Measurements from ENCODE around the gene CHIT1. TPM values are rescaled to one million over a fixed set of nuclear protein-coding genes. Genes with fewer than 3 reads are reported as not detected.
A peak's percentile ranks its signal among the peaks of the same experiment; 100 is the strongest.

The CHIT1 gene
- total RNA-seq = under 0.01 TPM in 1 of 2 replicates, not detected in the other

- TF ChIP-seq CTCF (IDR thresholded peaks at IDR 0.05; ENCODE audit: extremely low read depth, low read depth, low read length) = no peak
- no peak within 1 kb of the TSS for H3K27ac ChIP-seq (ENCODE audit: low read depth, low read length)
- no peaks in the 10 kb centered on the region for H3K79me2 ChIP-seq (ENCODE audit: insufficient read depth, low read length)
- no peak within 1 kb of the TSS for H3K4me3 ChIP-seq (ENCODE audit: insufficient read depth, low read length)
- DNase-seq (ENCODE audit: insufficient read length, low spot score, missing footprints) = peak; percentile 58
- H3K4me2 ChIP-seq (ENCODE audit: insufficient read depth, low read length) = no peak within 1 kb of the TSS
- H3K9me3 ChIP-seq (ENCODE audit: low read depth, low read length) = no peaks in the 10 kb centered on the region
- H2AFZ ChIP-seq (ENCODE audit: low read length) = no peak within 1 kb of the TSS
- no peaks in the 10 kb centered on the region for H3K4me1 ChIP-seq (ENCODE audit: insufficient read depth, low read length)
- H3K36me3 ChIP-seq (ENCODE audit: insufficient read depth, low read length) = no peaks in the 10 kb centered on the region
- H4K20me1 ChIP-seq (ENCODE audit: insufficient read depth, low read length) = no peaks in the 10 kb centered on the region
- H3K27me3 ChIP-seq (ENCODE audit: insufficient read depth, low read length) = peaks cover 38% of the 10 kb centered on the region
Measured at GRCh38 chr1:203229471-203230135, at the start of gene CHIT1. Gene CHIT1, minus strand, starts transcription at chr1:203229673. Its CDS starts 37 bp downstream, at chr1:203229636.

- Histone ChIP-seq H3K9me3 (ENCODE audit: low read depth, low read length) (no peaks in the 10 kb centered on the region), H3K27ac (ENCODE audit: low read depth, low read length) (peak overlapping the region; percentile 59), H3K4me1 (ENCODE audit: insufficient read depth, low read length) (peaks cover 17% of the 10 kb centered on the region), H3K4me3 (ENCODE audit: insufficient read depth, low read length) (peak overlapping the region; percentile 65), H3K36me3 (ENCODE audit: insufficient read depth, low read length) (no peaks in the 10 kb centered on the region), H3K27me3 (ENCODE audit: insufficient read depth, low read length) (peaks cover 6% of the 10 kb centered on the region), H3K79me2 (ENCODE audit: insufficient read depth, low read length) (no peaks in the 10 kb centered on the region), H4K20me1 (ENCODE audit: insufficient read depth, low read length) (no peaks in the 10 kb centered on the region), H3K4me2 (ENCODE audit: insufficient read depth, low read length) (peak overlapping the region; percentile 86), H2AFZ (ENCODE audit: low read length) (peak overlapping the region; percentile 96)
- no peak for TF ChIP-seq CTCF (IDR thresholded peaks at IDR 0.05; ENCODE audit: extremely low read depth, low read depth, low read length)
- DNase-seq (ENCODE audit: insufficient read length, low spot score, missing footprints) = no peak
Measured at GRCh38 chr1:203278885-203279406, 49.5 kb upstream of the CHIT1 start.

DNA sequence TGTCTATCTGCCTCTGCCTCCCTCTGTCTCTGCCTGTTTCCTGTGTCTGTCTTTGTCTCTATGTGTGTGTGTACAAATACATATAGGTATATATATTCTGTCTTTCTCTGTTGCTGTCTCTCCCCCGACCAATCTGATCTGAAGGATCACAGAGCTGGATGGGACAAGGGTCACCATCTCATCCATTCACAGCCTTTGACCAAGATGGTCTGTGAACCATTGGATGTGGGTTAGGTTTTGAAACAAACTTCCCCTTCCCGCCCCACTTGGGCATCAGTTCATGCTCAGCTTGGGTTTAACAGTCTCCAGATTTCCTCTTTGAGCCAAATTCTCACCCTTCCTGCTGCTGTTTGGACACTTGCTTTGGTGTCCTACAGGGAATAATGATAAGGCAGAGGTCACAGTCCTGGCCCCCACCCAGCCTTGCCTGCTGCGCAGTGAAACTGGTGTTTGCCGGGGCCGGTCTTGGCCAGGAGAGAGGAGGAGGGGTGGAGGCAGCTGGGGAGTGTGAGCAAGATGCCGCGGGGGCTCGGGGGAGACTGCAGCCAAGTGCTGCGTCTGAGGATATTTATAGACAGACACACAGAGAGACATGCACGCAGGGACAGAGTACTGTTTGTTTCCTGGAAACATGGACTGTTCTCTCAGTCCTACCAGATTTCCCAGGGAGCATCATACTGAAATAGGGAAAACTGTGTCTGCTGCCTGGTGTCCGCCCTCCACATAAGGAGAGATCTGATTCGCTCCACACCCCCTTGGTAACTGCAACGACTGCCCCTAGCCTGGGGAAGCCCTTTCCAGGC, 48.8 kb upstream of the CHIT1 start:
- no peaks in the 10 kb centered on the region for H4K20me1 ChIP-seq (ENCODE audit: insufficient read depth, low read length)
- peak overlapping the region; percentile 86 for H3K4me2 ChIP-seq (ENCODE audit: insufficient read depth, low read length)
- no peaks in the 10 kb centered on the region for H3K9me3 ChIP-seq (ENCODE audit: low read depth, low read length)
- H3K4me3 ChIP-seq (ENCODE audit: insufficient read depth, low read length) = peak overlapping the region; percentile 65
- no peaks in the 10 kb centered on the region for H3K36me3 ChIP-seq (ENCODE audit: insufficient read depth, low read length)
- H3K79me2 ChIP-seq (ENCODE audit: insufficient read depth, low read length) = no peaks in the 10 kb centered on the region
- H3K27me3 ChIP-seq (ENCODE audit: insufficient read depth, low read length) = peaks cover 5% of the 10 kb centered on the region
- peak overlapping the region; percentile 59 for H3K27ac ChIP-seq (ENCODE audit: low read depth, low read length)
- no peak for TF ChIP-seq CTCF (IDR thresholded peaks at IDR 0.05; ENCODE audit: extremely low read depth, low read depth, low read length)
- peak; percentile 92 for DNase-seq (ENCODE audit: insufficient read length, low spot score, missing footprints)
- H3K4me1 ChIP-seq (ENCODE audit: insufficient read depth, low read length) = peaks cover 17% of the 10 kb centered on the region
- peak overlapping the region; percentile 96 for H2AFZ ChIP-seq (ENCODE audit: low read length)

Data from osteoblast (primary cell).